Measurements from ENCODE around the gene NOP9.
A peak's percentile ranks its signal among the peaks of the same experiment; 100 is the strongest.
"Not testable (repeated sequence)": the region's sequence is repeated elsewhere in the genome, so short reads cannot be mapped to it uniquely, and the experiment has no call there.

The NOP9 gene

GRCh38 chr14:24310646-24311604 is 11.3 kb downstream of the NOP9 start, which contains the start of gene LTB4R:
LTB4R (plus strand) TSS chr14:24311502; CDS start chr14:24315652, 4,150 bp downstream.
- DNase-seq, result peak; percentile 67

GRCh38 chr14:24311837-24312615 is 12.4 kb downstream of the NOP9 start:
- DNase-seq, result peak; percentile 20

- no peak for DNase-seq
Observed at GRCh38 chr14:24312736-24313507, 13.3 kb downstream of the NOP9 start.

- DNase-seq, result no peak
Observed at GRCh38 chr14:24313913-24314312, 14.3 kb downstream of the NOP9 start.

GRCh38 chr14:24314377-24315193 is 14.9 kb downstream of the NOP9 start:
- no peak for DNase-seq

GRCh38 chr14:24315243-24315806 is 15.7 kb downstream of the NOP9 start:
- no peak for DNase-seq

- DNase-seq, result no peak
Observed at GRCh38 chr14:24315807-24316596, 16.4 kb downstream of the NOP9 start.

- DNase-seq, result no peak
Observed at GRCh38 chr14:24316597-24316950, 16.9 kb downstream of the NOP9 start.

GRCh38 chr14:24317141-24317928 is 17.7 kb downstream of the NOP9 start:
- peak; percentile 39 for DNase-seq

- DNase-seq, result no peak
Observed at GRCh38 chr14:24321212-24321975, 21.7 kb downstream of the NOP9 start.

GRCh38 chr14:24322672-24323071 is 23.0 kb downstream of the NOP9 start:
- DNase-seq, result no peak

- no peak for DNase-seq
Observed at GRCh38 chr14:24323341-24323740, 23.7 kb downstream of the NOP9 start.

GRCh38 chr14:24324024-24324423 is 24.4 kb downstream of the NOP9 start:
- no peak for DNase-seq

GRCh38 chr14:24325041-24325530 is 25.4 kb downstream of the NOP9 start:
- DNase-seq, result no peak

GRCh38 chr14:24325963-24326362 is 26.3 kb downstream of the NOP9 start:
- no peak for DNase-seq

- no peak for DNase-seq
Observed at GRCh38 chr14:24327303-24327702, 27.7 kb downstream of the NOP9 start.

GRCh38 chr14:24327914-24328313 is 28.3 kb downstream of the NOP9 start:
- DNase-seq, result not testable (repeated sequence)

GRCh38 chr14:24329073-24329663 is 29.5 kb downstream of the NOP9 start:
- no peak for DNase-seq

GRCh38 chr14:24329736-24330135 is 30.1 kb downstream of the NOP9 start:
- DNase-seq, result no peak
